ENCODE data around the gene FRMD3.
A peak's percentile ranks its signal among the peaks of the same experiment; 100 is the strongest.
"Not testable (repeated sequence)": the region's sequence is repeated elsewhere in the genome, so short reads cannot be mapped to it uniquely, and the experiment has no call there.

The FRMD3 gene

GRCh38 chr9:83384214-83384613 is 154.0 kb downstream of the FRMD3 start:
- peak; percentile 92 for DNase-seq

- DNase-seq = no peak
Measured at GRCh38 chr9:83383034-83383433, 155.2 kb downstream of the FRMD3 start.

GRCh38 chr9:83382421-83382820 is 155.8 kb downstream of the FRMD3 start:
- no peak for DNase-seq

- DNase-seq = no peak
Measured at GRCh38 chr9:83379045-83379444, 159.2 kb downstream of the FRMD3 start.

GRCh38 chr9:83372957-83373356 is 165.2 kb downstream of the FRMD3 start:
- no peak for DNase-seq

GRCh38 chr9:83367326-83367725 is 170.9 kb downstream of the FRMD3 start:
- DNase-seq = no peak

- no peak for DNase-seq
Measured at GRCh38 chr9:83362341-83362995, 175.7 kb downstream of the FRMD3 start.

GRCh38 chr9:83359039-83359438 is 179.2 kb downstream of the FRMD3 start:
- no peak for DNase-seq

- DNase-seq = not testable (repeated sequence)
Measured at GRCh38 chr9:83358493-83358892, 179.7 kb downstream of the FRMD3 start.

GRCh38 chr9:83355729-83356151 is 182.5 kb downstream of the FRMD3 start:
- no peak for DNase-seq

- DNase-seq = no peak
Measured at GRCh38 chr9:83355024-83355444, 183.2 kb downstream of the FRMD3 start.

GRCh38 chr9:83349031-83349430 is 189.2 kb downstream of the FRMD3 start:
- DNase-seq = no peak

- no peak for DNase-seq
Measured at GRCh38 chr9:83346655-83347420, 191.4 kb downstream of the FRMD3 start.

GRCh38 chr9:83343366-83343999 is 194.7 kb downstream of the FRMD3 start:
- no peak for DNase-seq

GRCh38 chr9:83342731-83343130 is 195.5 kb downstream of the FRMD3 start:
- no peak for DNase-seq

GRCh38 chr9:83342006-83342405 is 196.2 kb downstream of the FRMD3 start:
- DNase-seq = no peak

- DNase-seq = no peak
Measured at GRCh38 chr9:83340451-83340850, 197.8 kb downstream of the FRMD3 start.

GRCh38 chr9:83339435-83339834 is 198.8 kb downstream of the FRMD3 start:
- no peak for DNase-seq

- DNase-seq = no peak
Measured at GRCh38 chr9:83336706-83337105, 201.5 kb downstream of the FRMD3 start.

- peak; percentile 75 for DNase-seq
Measured at GRCh38 chr9:83334320-83334719, 203.9 kb downstream of the FRMD3 start.

GRCh38 chr9:83330207-83331196 is 207.7 kb downstream of the FRMD3 start:
- DNase-seq = no peak

GRCh38 chr9:83327750-83328622 is 210.2 kb downstream of the FRMD3 start:
- no peak for DNase-seq
